ENCODE measurements around the gene ZNF358.
A peak's percentile ranks its signal among the peaks of the same experiment; 100 is the strongest.

Gene ZNF358

GRCh38 chr19:7515645-7516151 is at the start of gene ZNF358:
Gene ZNF358, plus strand, starts transcription at chr19:7516103. Its CDS starts 3,140 bp downstream, at chr19:7519243.
- DNase-seq, result no peak

- no peak for DNase-seq
These were observed 48.6 kb upstream of the ZNF358 start for GRCh38 chr19:7467009-7467989.

GRCh38 chr19:7468840-7469239 is 47.1 kb upstream of the ZNF358 start:
- no peak for DNase-seq

- no peak for DNase-seq
These were observed 46.1 kb upstream of the ZNF358 start for GRCh38 chr19:7469669-7470285.

DNA sequence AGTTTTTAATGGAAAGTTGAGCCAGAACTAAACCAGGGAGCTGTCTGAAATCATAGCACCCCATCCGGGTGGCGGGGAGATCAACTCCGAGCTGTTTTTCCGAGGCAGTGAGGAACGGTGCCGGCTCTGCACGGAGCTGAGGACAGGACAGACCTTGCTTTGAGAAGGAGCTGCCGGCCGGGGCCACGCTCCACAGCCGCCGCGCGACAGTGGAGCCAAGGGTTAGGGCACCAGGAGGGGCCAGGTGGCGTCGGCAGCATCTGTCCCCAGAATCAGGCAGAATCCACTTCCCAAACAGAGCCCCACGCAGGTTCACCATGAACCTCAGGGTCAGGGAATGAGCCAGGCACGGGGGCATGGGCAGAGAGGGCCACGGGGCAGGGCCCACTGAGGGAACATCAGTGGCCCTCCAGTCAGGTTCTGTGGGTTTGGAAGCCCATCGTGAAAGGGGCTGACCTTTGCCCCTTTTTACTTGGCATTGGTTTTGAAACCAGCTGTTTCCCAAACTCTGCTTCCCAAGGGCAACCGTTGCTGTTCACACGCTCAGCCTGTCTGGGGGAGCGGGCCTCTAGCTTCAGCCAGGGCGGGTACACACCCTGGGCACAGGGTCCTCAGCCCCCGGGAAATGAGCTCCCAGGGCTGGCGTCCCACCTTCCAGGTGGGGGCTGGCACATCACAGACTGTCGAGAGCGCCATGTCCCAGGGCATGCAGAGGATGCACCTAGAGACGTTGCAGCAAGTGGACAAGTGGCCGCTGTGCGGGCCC is 45.2 kb upstream of the ZNF358 start:
- no peak for DNase-seq

DNA sequence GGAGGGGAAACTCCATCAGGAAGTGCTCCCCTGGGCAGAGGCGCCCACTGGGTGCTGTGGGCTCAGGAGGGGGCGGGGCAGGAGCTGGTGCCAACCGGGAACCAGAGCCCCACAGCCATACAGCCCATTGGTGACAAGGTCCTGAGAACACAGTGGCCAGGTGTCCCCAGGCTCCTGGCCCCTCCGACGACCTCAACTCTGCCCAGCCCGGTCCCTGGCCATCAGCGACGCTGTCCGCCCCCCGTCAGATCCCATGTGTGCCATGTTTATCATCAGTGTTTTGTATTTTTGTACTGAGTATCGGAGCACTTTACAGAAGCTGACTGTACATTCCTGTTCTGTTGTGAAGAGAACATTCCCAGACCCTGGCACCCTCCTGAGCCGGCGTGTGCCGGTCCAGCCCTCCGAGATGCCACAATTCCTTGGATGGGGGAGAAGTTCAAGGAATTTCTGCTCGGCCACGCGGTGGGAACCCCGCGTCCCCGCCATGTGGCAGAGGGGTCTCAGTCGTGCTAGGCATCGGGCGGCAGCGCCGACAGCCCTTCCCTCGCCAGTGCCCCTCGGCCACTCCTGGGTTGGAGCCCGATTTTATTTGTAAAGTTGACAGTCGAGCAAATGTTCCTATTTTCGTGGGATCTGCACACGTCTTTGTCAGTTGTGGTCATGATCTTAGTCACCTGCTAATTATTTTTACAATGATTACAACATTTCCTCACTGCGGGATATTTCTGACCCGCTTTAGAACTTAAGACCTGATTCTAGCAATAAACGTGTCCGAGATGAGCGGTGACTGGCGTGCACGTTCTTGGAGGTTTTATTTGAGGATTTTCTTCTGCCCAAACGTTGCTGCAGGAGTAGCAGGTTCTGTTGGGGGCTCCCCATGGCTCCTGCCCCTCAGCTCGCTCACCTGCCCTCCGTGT is 43.9 kb upstream of the ZNF358 start:
- DNase-seq, result no peak

DNA sequence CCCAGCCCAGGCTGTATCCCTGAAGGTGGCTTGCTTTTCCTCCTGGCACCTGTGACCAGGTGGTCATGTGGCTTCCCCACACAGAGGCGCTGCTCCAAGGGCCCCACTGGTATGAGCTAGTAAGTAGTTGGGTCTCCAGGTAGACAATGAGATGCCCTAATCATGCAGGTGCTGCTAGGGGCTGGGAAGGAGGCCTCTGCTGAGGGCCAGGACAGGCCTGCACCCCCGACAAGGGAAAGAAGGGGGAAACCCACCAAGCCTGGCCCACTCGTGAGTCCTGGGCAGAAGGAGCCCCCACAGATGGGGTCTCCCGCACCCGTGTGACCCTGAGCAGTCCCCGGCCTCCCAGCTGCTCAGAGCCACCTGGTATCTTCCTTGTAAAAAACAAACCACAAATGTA is 40.2 kb upstream of the ZNF358 start:
- DNase-seq, result no peak

DNA sequence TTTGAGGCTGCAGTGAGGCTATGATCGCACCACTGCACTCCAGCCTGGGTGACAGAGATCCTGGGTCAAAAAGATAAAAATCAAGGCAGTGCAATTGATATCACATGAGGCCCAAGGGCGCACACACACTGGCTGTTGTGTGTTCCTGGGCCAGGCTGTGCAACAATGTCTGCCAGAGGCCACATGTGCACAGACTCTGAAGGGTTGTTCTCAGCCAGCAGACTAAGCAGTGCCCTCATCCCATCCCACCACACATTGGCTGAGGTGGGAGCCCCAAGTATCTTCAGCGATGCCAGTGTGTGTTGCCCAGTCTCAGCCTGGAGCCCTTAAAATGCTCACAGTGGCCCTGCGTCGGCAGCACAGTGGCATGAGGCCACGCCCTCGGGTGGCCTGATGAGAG is 39.7 kb upstream of the ZNF358 start:
- no peak for DNase-seq

DNA sequence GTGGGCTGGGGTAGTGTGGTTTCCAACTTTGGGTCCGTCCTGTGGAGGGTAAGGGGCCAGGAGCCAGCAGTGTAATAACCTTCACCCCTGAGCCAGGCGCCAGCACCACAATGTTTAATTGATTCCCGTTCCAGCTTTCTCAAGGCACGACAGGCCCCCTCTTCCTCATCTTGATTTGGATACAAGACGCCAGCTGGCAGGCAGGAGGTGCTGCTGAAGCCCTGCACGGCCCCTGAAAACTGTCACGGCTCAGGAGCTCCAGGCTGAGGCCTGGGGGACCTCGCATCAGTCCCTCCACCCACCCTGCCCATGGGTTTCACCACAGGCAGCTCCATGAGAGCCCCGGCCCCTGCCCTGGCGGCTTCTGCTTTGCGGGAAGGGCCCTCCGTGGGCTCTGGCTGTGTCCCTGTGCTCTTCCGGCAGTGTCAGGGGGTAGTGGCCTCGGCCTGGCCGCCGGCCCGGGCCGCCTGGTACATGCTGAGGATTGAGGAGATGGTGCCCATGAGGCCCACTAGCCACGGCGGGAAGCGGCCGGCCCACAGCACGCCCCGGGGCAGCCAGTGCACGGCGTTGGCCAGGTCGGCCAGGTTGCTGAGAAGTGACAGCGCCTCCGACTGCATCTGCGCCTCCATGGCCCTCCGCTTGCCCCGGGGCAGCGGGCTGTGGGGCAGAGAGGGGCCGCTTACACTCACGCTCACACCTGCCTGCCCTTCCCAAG is 39.0 kb upstream of the ZNF358 start:
- DNase-seq, result no peak

GRCh38 chr19:7477758-7478157 is 38.1 kb upstream of the ZNF358 start:
- no peak for DNase-seq

DNA sequence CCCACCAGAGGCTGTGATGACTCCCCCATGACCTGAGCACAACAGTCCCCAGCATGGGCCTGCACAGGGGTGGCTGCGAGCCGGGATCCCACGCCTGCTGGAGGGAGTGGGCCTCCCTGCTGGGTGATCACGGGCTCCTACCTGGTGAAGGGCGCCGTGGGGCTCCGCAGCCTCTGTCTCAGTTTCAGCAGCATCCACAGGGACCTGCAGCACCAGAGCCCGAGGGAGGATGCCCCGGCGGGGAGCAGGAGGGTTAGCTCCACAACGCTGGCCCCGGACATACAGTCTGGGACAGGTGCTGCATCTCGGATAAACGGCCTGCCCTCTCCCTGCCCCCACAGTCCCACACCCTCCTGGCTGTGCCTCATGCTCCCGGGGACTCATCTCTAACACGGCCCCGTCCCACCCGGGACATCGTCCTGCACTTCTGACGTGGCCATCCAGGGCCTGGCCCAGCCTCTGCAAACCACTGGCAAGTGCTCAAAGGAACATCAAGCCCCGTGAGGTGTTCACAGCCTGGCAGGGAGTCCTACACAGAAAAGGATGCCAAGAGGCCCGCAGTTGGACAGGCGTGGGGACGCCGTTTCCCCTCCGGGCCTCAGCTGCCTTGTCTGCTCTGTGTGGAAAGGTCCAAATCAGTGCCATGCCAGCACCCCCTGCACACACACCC is 37.6 kb upstream of the ZNF358 start:
- DNase-seq, result no peak

DNA sequence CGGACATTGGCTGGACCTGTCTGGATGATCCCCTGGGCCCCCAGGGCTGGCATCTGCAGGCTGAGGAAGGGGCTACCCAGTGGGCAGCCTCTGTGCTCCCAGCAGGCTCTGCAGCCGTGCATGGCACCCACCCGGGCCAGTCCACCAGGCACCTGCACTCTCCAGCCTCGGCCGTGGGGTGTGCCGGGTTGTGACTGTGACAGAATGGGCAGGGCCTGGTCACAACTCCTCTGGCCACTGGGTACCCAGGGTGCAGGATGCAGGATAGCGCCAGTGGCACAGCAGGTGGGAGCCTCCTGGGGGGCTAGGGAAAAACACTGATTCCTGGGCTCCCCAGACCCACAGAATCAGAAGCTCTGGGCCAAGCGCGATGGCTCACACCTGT is 37.1 kb upstream of the ZNF358 start:
- DNase-seq, result no peak

DNA sequence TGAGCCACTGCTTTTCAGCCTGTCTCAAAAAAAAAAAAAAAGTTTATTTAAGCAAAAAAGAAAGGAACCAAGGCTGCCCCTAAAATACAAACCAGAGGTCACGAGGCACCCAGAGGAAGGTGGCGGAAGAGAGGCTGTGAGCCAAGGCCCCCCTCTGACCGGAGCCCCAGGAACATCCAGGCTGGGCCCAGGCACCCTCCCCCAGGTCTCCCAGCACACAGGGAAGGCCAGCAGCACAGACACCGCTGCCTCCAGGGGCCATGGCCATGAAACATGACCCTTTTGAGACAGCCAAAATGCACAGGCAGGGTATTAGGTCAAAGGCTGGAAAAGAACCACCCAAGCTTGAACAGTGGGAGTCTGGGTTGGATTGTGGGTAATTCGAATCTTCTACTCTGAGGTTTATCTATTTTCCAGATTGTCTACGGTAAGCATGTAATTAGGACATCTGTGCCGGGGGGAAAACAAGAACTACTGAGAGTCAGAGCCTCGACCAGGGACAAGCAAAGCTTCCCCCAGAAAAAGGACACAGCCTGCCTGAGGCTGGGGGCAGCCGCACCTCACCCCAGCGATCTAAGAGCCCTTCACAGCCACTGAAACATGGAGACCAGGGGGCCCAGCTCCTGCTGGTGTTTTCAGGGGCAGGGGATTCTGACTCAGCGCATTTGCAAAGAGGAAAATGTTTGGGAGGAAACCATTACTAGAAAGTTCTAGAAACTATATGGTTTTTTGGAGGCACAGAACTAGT is 35.5 kb upstream of the ZNF358 start:
- no peak for DNase-seq

- DNase-seq, result no peak
These were observed 35.0 kb upstream of the ZNF358 start for GRCh38 chr19:7480970-7481255.

GRCh38 chr19:7482584-7483439 is 33.1 kb upstream of the ZNF358 start:
- DNase-seq, result no peak

GRCh38 chr19:7483720-7484201 is 32.1 kb upstream of the ZNF358 start:
- no peak for DNase-seq

DNA sequence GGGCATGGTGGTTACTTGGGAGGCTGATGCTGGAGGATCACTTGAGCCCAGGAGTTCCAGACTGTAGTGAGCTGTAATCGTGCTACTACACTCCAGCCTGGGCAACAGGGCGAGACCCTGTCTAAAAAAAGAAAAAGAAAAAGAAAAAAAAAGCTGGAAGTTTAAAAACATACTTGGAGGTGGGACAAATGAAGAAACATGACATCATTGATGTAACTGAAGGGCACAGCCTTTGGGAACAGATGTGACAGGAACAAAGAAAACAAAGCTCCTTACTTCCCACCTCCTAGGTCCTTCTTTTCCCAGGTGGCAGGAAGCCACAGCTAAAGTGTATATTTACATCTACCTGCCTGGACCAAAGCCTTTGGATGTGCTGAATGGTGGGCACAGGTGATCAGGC is 29.0 kb upstream of the ZNF358 start:
- no peak for DNase-seq

- DNase-seq, result peak; percentile 90
These were observed 27.1 kb upstream of the ZNF358 start, which contains the start of gene PEX11G for GRCh38 chr19:7488736-7489353. Gene PEX11G, minus strand, starts transcription at chr19:7489035. Its CDS starts 25 bp downstream, at chr19:7489010.

GRCh38 chr19:7489609-7490044 is 26.3 kb upstream of the ZNF358 start:
- DNase-seq, result no peak
